ENCODE measurements around the gene IL1RAPL2. TPM values are rescaled to one million over a fixed set of nuclear protein-coding genes. Genes with fewer than 3 reads are reported as not detected.

IL1RAPL2 gene
- total RNA-seq, 4 donors from 2014 or later, result 0.19 to 0.38 TPM; not detected in 2

- intact Hi-C loops (cut with DNase I; ENCODE audit: low total_unique reads), result no loop called here
- TF ChIP-seq POLR2A (IDR thresholded peaks at IDR 0.05) (no peak), CTCF (IDR thresholded peaks at IDR 0.05) (no peak)
- H3K4me3 ChIP-seq (ENCODE audit: low read depth, poor library complexity, severe bottlenecking), result no peak overlapping the region
- 8 to 17% methylated on average over 4 of the region's 4 CpGs for WGBS, 2 donors
- no peak for DNase-seq (ENCODE audit: low spot score in 2 of 2)
Observed at GRCh38 chrX:105150557-105150956, 584.6 kb downstream of the IL1RAPL2 start.

DNA sequence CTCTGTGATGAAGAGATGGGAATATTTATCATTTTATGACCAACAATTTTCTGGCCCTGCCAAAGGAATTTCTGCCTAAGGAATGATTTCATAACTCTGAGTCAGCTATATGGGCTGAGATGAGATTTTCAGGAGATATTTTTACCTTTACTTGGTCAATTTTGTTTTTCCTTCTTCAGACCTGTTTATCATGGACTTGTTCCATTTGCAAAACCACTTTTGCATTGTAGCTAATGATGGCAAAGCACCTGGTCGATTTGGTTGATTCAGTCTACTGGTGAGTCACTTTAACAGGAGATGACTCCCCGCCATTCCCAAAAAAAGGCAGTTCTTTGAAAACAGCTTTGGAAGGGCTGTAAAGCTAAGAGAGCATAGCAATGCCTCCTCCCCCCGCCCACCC, 601.2 kb downstream of the IL1RAPL2 start:
- intact Hi-C loops (cut with DNase I; ENCODE audit: low total_unique reads), result no loop called here
- no peak for DNase-seq (ENCODE audit: low spot score in 2 of 2)
- H3K4me3 ChIP-seq (ENCODE audit: low read depth, poor library complexity, severe bottlenecking), result no peak overlapping the region
- TF ChIP-seq CTCF (IDR thresholded peaks at IDR 0.05) (no peak), POLR2A (IDR thresholded peaks at IDR 0.05) (no peak)
- WGBS, 2 donors, result 70 to 83% methylated on average over 3 of the region's 3 CpGs

DNA sequence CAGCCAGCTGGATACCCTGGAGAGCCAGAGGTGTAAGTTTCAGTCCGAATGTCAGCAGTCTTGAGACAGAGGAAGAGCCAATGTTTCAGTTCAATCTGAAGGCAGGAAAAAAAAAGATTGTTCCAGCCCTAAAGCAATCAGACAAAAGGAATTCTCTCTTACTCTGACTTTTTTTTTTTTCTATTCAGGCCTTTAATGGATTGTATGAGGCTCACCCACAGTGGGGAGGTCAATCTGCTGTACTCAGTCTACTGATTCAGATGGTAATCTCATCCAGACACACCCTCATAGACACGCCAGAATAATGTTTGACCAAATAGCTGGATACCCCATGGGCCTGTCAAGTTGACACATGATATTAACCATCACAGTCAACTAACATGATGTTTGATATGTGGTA, 602.6 kb downstream of the IL1RAPL2 start:
- intact Hi-C loops (cut with DNase I; ENCODE audit: low total_unique reads), result no loop called here
- WGBS, 2 donors, result 59 to 65% methylated on average over 2 of the region's 2 CpGs

GRCh38 chrX:105173071-105173470, 607.1 kb downstream of the IL1RAPL2 start:
- no peak overlapping the region for H3K4me3 ChIP-seq (ENCODE audit: low read depth, poor library complexity, severe bottlenecking)
- DNase-seq (ENCODE audit: low spot score in 2 of 2), result no peak
- intact Hi-C loops (cut with DNase I; ENCODE audit: low total_unique reads), result no loop called here
- TF ChIP-seq POLR2A (IDR thresholded peaks at IDR 0.05) (no peak), CTCF (IDR thresholded peaks at IDR 0.05) (no peak)
- WGBS, 2 donors, result 92 to 100% methylated on average over 4 of the region's 4 CpGs

More for the DNA sequence above, 602.6 kb downstream of the IL1RAPL2 start:
- TF ChIP-seq CTCF (IDR thresholded peaks at IDR 0.05) (no peak), POLR2A (IDR thresholded peaks at IDR 0.05) (no peak)
- DNase-seq (ENCODE audit: low spot score in 2 of 2), result no peak
- H3K4me3 ChIP-seq (ENCODE audit: low read depth, poor library complexity, severe bottlenecking), result no peak overlapping the region

- intact Hi-C loops (cut with DNase I; ENCODE audit: low total_unique reads), result no loop called here
- WGBS, 2 donors, result 80 to 88% methylated on average over 3 of the region's 3 CpGs
- no peak overlapping the region for H3K4me3 ChIP-seq (ENCODE audit: low read depth, poor library complexity, severe bottlenecking)
- DNase-seq (ENCODE audit: low spot score in 2 of 2), result no peak
- TF ChIP-seq CTCF (IDR thresholded peaks at IDR 0.05), result no peak
- no peak for TF ChIP-seq POLR2A (IDR thresholded peaks at IDR 0.05)
Observed at GRCh38 chrX:105179644-105180043, 613.6 kb downstream of the IL1RAPL2 start.

GRCh38 chrX:105189093-105189492, 623.1 kb downstream of the IL1RAPL2 start:
- intact Hi-C loops (cut with DNase I; ENCODE audit: low total_unique reads), result no loop called here
- DNase-seq (ENCODE audit: low spot score in 2 of 2), result no peak
- no peak overlapping the region for H3K4me3 ChIP-seq (ENCODE audit: low read depth, poor library complexity, severe bottlenecking)
- TF ChIP-seq POLR2A (IDR thresholded peaks at IDR 0.05), result no peak
- no peak for TF ChIP-seq CTCF (IDR thresholded peaks at IDR 0.05)
- WGBS, 2 donors, result 83 to 84% methylated on average over 4 to 8 of the region's 8 CpGs
